Measurements from ENCODE around the gene PRDM10.
A peak's percentile ranks its signal among the peaks of the same experiment; 100 is the strongest.
"Not testable (repeated sequence)": the region's sequence is repeated elsewhere in the genome, so short reads cannot be mapped to it uniquely, and the experiment has no call there.

Gene PRDM10

GRCh38 chr11:130015846-130016245 lies 13.2 kb upstream of the PRDM10 start:
- H3K4me1 ChIP-seq (ENCODE audit: control insufficient read depth in 1 of 2, insufficient read depth in 2 of 2, low read length in 2 of 2); H3K9ac ChIP-seq (ENCODE audit: low read depth in 1 of 2, low read length in 2 of 2); H3K27ac ChIP-seq (ENCODE audit: low read depth, low read length); H3K27me3 ChIP-seq (ENCODE audit: control insufficient read depth in 1 of 2, insufficient read depth in 2 of 2, low read length in 2 of 2); H3K4me3 ChIP-seq (ENCODE audit: low read depth in 1 of 2, low read length in 2 of 2); H3K36me3 ChIP-seq (ENCODE audit: control insufficient read depth in 1 of 2, insufficient read depth in 2 of 2, low read length in 2 of 2); H3K9me3 ChIP-seq (ENCODE audit: control insufficient read depth in 1 of 2, low read length in 2 of 2): not testable (repeated sequence)

DNA sequence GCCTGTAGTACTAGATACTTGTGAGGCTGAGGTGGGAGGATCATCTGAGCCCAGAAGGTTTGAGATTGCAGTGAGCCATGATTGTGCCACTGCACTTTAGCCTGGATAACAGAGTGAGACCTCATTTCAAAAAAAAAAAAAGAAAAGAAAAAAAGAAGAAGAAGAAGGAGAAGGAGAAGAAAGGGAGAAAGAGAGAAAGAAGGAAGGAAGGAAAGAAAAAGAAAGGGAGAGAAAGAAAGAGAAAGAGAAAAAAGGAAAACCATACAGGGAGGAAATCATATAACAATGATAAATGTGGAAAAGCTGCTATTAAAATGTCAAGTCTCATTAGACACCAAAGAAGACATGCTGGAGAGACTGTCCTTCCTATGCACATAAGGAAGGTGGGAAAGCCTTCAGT lies 5.7 kb upstream of the PRDM10 start:
- H3K36me3 ChIP-seq (ENCODE audit: control insufficient read depth in 1 of 2, insufficient read depth in 2 of 2, low read length in 2 of 2), result no peaks in the 10 kb centered on the region
- H3K27me3 ChIP-seq (ENCODE audit: control insufficient read depth in 1 of 2, insufficient read depth in 2 of 2, low read length in 2 of 2), result no peaks in the 10 kb centered on the region
- no peaks in the 10 kb centered on the region for H3K9me3 ChIP-seq (ENCODE audit: control insufficient read depth in 1 of 2, low read length in 2 of 2)
- H3K4me3 ChIP-seq (ENCODE audit: low read depth in 1 of 2, low read length in 2 of 2), result no peak overlapping the region
- H3K4me1 ChIP-seq (ENCODE audit: control insufficient read depth in 1 of 2, insufficient read depth in 2 of 2, low read length in 2 of 2), result peaks cover 0 to 8% of the 10 kb centered on the region in 2 donors
- H3K27ac ChIP-seq (ENCODE audit: low read depth, low read length), result no peak overlapping the region
- no peak overlapping the region for H3K9ac ChIP-seq (ENCODE audit: low read depth in 1 of 2, low read length in 2 of 2)

- no peaks in the 10 kb centered on the region for H3K27me3 ChIP-seq (ENCODE audit: control insufficient read depth in 1 of 2, insufficient read depth in 2 of 2, low read length in 2 of 2)
- H3K4me3 ChIP-seq (ENCODE audit: low read depth in 1 of 2, low read length in 2 of 2), result no peak overlapping the region
- no peak overlapping the region for H3K9ac ChIP-seq (ENCODE audit: low read depth in 1 of 2, low read length in 2 of 2)
- H3K4me1 ChIP-seq (ENCODE audit: control insufficient read depth in 1 of 2, insufficient read depth in 2 of 2, low read length in 2 of 2), result peaks cover 0 to 8% of the 10 kb centered on the region in 2 donors
- no peaks in the 10 kb centered on the region for H3K36me3 ChIP-seq (ENCODE audit: control insufficient read depth in 1 of 2, insufficient read depth in 2 of 2, low read length in 2 of 2)
- H3K27ac ChIP-seq (ENCODE audit: low read depth, low read length), result no peak overlapping the region
- no peaks in the 10 kb centered on the region for H3K9me3 ChIP-seq (ENCODE audit: control insufficient read depth in 1 of 2, low read length in 2 of 2)
Measured at GRCh38 chr11:130006929-130007328, 4.3 kb upstream of the PRDM10 start.

DNA sequence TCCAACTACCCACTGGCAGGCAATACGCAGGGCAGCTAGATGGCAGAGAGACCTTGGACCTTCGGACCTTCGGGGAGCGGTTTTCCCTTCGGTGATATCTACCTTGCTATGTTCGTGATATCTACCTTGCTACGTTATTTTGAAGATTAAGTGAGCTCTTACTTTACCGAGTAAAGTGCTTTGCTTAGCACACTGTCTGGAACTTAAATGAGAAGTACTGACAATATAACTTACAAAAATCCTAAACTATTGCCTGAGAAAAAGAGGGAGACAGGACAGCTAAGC lies 1.0 kb upstream of the PRDM10 start:
- Histone ChIP-seq H3K4me3 (ENCODE audit: low read depth in 1 of 2, low read length in 2 of 2) (peak overlapping the region; percentile 69 to 75), H3K27me3 (ENCODE audit: control insufficient read depth in 1 of 2, insufficient read depth in 2 of 2, low read length in 2 of 2) (no peaks in the 10 kb centered on the region), H3K27ac (ENCODE audit: low read depth, low read length) (peak overlapping the region; percentile 98), H3K9ac (ENCODE audit: low read depth in 1 of 2, low read length in 2 of 2) (peak overlapping the region; percentile 82 to 97), H3K36me3 (ENCODE audit: control insufficient read depth in 1 of 2, insufficient read depth in 2 of 2, low read length in 2 of 2) (no peaks in the 10 kb centered on the region), H3K9me3 (ENCODE audit: control insufficient read depth in 1 of 2, low read length in 2 of 2) (no peaks in the 10 kb centered on the region), H3K4me1 (ENCODE audit: control insufficient read depth in 1 of 2, insufficient read depth in 2 of 2, low read length in 2 of 2) (peaks cover 18 to 19% of the 10 kb centered on the region in 2 donors)

GRCh38 chr11:130002846-130003716 lies 446 bp upstream of the PRDM10 start:
- Histone ChIP-seq H3K36me3 (ENCODE audit: control insufficient read depth in 1 of 2, insufficient read depth in 2 of 2, low read length in 2 of 2) (no peaks in the 10 kb centered on the region), H3K4me3 (ENCODE audit: low read depth in 1 of 2, low read length in 2 of 2) (peak overlapping the region; percentile 69 to 75), H3K9me3 (ENCODE audit: control insufficient read depth in 1 of 2, low read length in 2 of 2) (no peaks in the 10 kb centered on the region), H3K4me1 (ENCODE audit: control insufficient read depth in 1 of 2, insufficient read depth in 2 of 2, low read length in 2 of 2) (peaks cover 21 to 24% of the 10 kb centered on the region in 2 donors), H3K27ac (ENCODE audit: low read depth, low read length) (peak overlapping the region; percentile 98), H3K27me3 (ENCODE audit: control insufficient read depth in 1 of 2, insufficient read depth in 2 of 2, low read length in 2 of 2) (no peaks in the 10 kb centered on the region), H3K9ac (ENCODE audit: low read depth in 1 of 2, low read length in 2 of 2) (peak overlapping the region; percentile 82 to 97)

- Histone ChIP-seq H3K4me1 (ENCODE audit: control insufficient read depth in 1 of 2, insufficient read depth in 2 of 2, low read length in 2 of 2) (peaks cover 27 to 28% of the 10 kb centered on the region in 2 donors), H3K36me3 (ENCODE audit: control insufficient read depth in 1 of 2, insufficient read depth in 2 of 2, low read length in 2 of 2) (no peaks in the 10 kb centered on the region), H3K27me3 (ENCODE audit: control insufficient read depth in 1 of 2, insufficient read depth in 2 of 2, low read length in 2 of 2) (no peaks in the 10 kb centered on the region), H3K27ac (ENCODE audit: low read depth, low read length) (peak overlapping the region; percentile 98), H3K9me3 (ENCODE audit: control insufficient read depth in 1 of 2, low read length in 2 of 2) (no peaks in the 10 kb centered on the region), H3K9ac (ENCODE audit: low read depth in 1 of 2, low read length in 2 of 2) (peak overlapping the region; percentile 97 to 99), H3K4me3 (ENCODE audit: low read depth in 1 of 2, low read length in 2 of 2) (peak overlapping the region; percentile 73 to 77)
Measured at GRCh38 chr11:130001461-130002351, 929 bp downstream of the PRDM10 start.

DNA sequence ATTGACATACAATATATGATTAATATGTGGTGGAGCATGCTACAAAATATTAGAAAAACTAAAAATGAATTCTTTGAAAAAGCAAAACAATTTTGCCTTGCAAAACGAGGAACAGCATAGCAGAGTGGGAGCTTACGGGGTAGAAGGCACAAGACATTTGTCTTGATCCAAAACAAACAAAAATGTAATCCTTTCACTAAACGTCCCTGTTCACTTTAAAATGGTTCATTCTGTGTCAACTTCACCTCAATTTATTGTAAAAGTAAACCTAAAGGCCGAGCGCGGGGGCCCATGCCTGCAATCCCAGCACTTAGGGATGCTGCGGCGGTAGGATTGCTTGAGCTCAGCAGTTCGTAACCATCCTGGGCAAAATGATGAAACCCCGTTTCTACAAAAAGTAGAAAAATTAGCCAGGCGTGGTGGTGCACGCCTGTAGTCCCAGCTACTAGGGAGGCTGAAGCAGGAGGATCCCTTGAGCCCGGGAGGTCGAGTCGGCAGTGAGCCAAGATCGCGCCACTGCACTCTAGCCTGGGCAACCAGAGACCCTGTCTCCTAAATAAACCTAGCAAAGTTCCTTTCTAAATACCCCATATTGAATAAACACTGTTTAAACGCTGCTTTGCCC lies 2.0 kb downstream of the PRDM10 start:
- H3K27ac ChIP-seq (ENCODE audit: low read depth, low read length), result no peak overlapping the region
- no peaks in the 10 kb centered on the region for H3K9me3 ChIP-seq (ENCODE audit: control insufficient read depth in 1 of 2, low read length in 2 of 2)
- H3K4me3 ChIP-seq (ENCODE audit: low read depth in 1 of 2, low read length in 2 of 2), result peak overlapping the region in 1 of 2 donors; percentile 77
- H3K36me3 ChIP-seq (ENCODE audit: control insufficient read depth in 1 of 2, insufficient read depth in 2 of 2, low read length in 2 of 2), result no peaks in the 10 kb centered on the region
- no peaks in the 10 kb centered on the region for H3K27me3 ChIP-seq (ENCODE audit: control insufficient read depth in 1 of 2, insufficient read depth in 2 of 2, low read length in 2 of 2)
- H3K9ac ChIP-seq (ENCODE audit: low read depth in 1 of 2, low read length in 2 of 2), result peak overlapping the region in 1 of 2 donors; percentile 99
- peaks cover 36% of the 10 kb centered on the region in 2 donors for H3K4me1 ChIP-seq (ENCODE audit: control insufficient read depth in 1 of 2, insufficient read depth in 2 of 2, low read length in 2 of 2)

DNA sequence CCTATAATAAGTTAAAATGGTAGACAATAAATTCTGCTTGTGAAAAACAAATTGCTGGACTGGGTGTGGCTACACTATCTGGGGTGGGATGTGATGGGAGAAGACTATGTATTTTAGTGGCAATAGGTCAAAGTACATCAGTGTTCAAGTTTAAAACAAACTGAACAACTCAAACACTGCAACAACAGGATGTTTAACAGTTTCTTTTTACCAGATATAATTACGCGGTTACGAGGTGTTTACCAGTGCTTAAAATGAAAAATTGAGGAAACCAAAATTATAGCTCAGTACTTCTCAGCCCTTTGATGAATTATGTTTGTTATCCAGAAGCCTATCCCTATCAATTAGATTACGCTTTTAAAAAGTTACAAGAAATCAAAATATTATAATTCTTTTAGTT lies 3.2 kb downstream of the PRDM10 start:
- Histone ChIP-seq H3K4me1 (ENCODE audit: control insufficient read depth in 1 of 2, insufficient read depth in 2 of 2, low read length in 2 of 2) (peaks cover 36% of the 10 kb centered on the region in 2 donors), H3K27me3 (ENCODE audit: control insufficient read depth in 1 of 2, insufficient read depth in 2 of 2, low read length in 2 of 2) (no peaks in the 10 kb centered on the region), H3K36me3 (ENCODE audit: control insufficient read depth in 1 of 2, insufficient read depth in 2 of 2, low read length in 2 of 2) (no peaks in the 10 kb centered on the region), H3K9me3 (ENCODE audit: control insufficient read depth in 1 of 2, low read length in 2 of 2) (no peaks in the 10 kb centered on the region), H3K4me3 (ENCODE audit: low read depth in 1 of 2, low read length in 2 of 2) (no peak overlapping the region), H3K27ac (ENCODE audit: low read depth, low read length) (no peak overlapping the region), H3K9ac (ENCODE audit: low read depth in 1 of 2, low read length in 2 of 2) (no peak overlapping the region)

DNA sequence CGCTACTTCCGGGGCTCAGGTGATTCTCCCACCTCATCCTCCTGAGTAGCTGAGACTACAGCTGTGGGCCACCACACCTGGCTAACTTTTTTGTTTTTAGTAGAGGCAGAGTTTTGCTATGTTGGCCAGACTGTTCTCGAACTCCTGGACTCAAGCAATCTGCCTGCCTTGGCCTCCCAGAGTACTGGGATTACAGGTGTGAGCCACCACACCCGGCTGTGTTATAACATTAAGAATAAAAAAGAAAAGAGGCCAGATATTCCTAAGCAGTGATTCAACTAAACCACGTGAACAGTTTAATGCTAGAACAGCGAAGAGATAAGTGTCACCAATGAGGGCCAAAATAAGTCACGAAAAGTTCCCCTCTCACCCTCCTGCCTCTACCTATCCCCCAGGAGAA lies 3.7 kb downstream of the PRDM10 start:
- H3K27me3 ChIP-seq (ENCODE audit: control insufficient read depth in 1 of 2, insufficient read depth in 2 of 2, low read length in 2 of 2), result no peaks in the 10 kb centered on the region
- no peaks in the 10 kb centered on the region for H3K9me3 ChIP-seq (ENCODE audit: control insufficient read depth in 1 of 2, low read length in 2 of 2)
- H3K27ac ChIP-seq (ENCODE audit: low read depth, low read length), result no peak overlapping the region
- H3K36me3 ChIP-seq (ENCODE audit: control insufficient read depth in 1 of 2, insufficient read depth in 2 of 2, low read length in 2 of 2), result no peaks in the 10 kb centered on the region
- no peak overlapping the region for H3K4me3 ChIP-seq (ENCODE audit: low read depth in 1 of 2, low read length in 2 of 2)
- H3K4me1 ChIP-seq (ENCODE audit: control insufficient read depth in 1 of 2, insufficient read depth in 2 of 2, low read length in 2 of 2), result peaks cover 32 to 36% of the 10 kb centered on the region in 2 donors
- H3K9ac ChIP-seq (ENCODE audit: low read depth in 1 of 2, low read length in 2 of 2), result no peak overlapping the region

DNA sequence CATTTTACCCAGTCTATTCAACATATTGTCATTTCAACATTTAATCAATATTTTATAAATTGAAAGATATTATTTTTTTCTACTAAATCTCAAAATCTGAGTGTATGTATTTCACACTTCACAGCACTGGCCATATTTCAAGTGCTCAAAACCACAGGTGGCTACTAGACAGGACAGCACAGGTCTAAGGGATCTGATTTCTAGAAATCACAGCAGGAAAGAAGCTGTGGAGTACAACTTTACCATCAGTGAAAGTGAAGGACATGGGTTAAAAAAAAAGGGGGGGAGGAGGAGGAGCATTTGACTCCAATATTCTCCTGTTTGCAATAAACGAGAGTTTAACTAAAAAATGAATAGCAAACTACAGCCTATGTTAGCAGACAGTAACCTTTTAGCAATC lies 4.5 kb downstream of the PRDM10 start:
- Histone ChIP-seq H3K4me1 (ENCODE audit: control insufficient read depth in 1 of 2, insufficient read depth in 2 of 2, low read length in 2 of 2) (peaks cover 28 to 38% of the 10 kb centered on the region in 2 donors), H3K9me3 (ENCODE audit: control insufficient read depth in 1 of 2, low read length in 2 of 2) (no peaks in the 10 kb centered on the region), H3K9ac (ENCODE audit: low read depth in 1 of 2, low read length in 2 of 2) (no peak overlapping the region), H3K4me3 (ENCODE audit: low read depth in 1 of 2, low read length in 2 of 2) (no peak overlapping the region), H3K27me3 (ENCODE audit: control insufficient read depth in 1 of 2, insufficient read depth in 2 of 2, low read length in 2 of 2) (no peaks in the 10 kb centered on the region), H3K27ac (ENCODE audit: low read depth, low read length) (no peak overlapping the region), H3K36me3 (ENCODE audit: control insufficient read depth in 1 of 2, insufficient read depth in 2 of 2, low read length in 2 of 2) (no peaks in the 10 kb centered on the region)

Measured in duodenal mucosa (tissue), 2 donors.